A673 (cell line): Measurements from ENCODE around the gene C1orf21. TPM values are rescaled to one million over a fixed set of nuclear protein-coding genes. Genes with fewer than 3 reads are reported as not detected.

Experiments used
- BruUV-seq: library from RNA; stranded (reverse); fragments of 400-500 nt; replicated peaks from 2 replicates; lab custom pipeline; 2021; lab: Mats Ljungman, UMichigan
- CTCF ChIA-PET: fragments of 300-600 bp; sonication (Branson Sonifier 250); formaldehyde crosslinking; loops from one replicate; lab custom pipeline; 2022; ENCODE audit warnings: antibody characterized with exemption; lab: Charles Lee
- POLR2A ChIA-PET: fragments of 300-600 bp; sonication (Branson Sonifier 250); formaldehyde crosslinking; loops from one replicate; lab custom pipeline; 2022; ENCODE audit warnings: antibody characterized with exemption; ENCODE audit not compliant: low non-redundant PET; lab: Charles Lee
- DNase-seq: peaks from one replicate; pipeline ENCODE4 v3.0.0-alpha.2; 2015; ENCODE audit warnings: low spot score
- H3K27ac ChIP-seq: fragments of 200-600 bp; sonication (generic); 2 replicates; pipeline ENCODE4 v1.5.1; 2016; ENCODE audit warnings: mixed run types, low read depth, mild to moderate bottlenecking, mixed read lengths, antibody characterized with exemption, low read length; ENCODE audit not compliant: poor library complexity, severe bottlenecking
- H3K27me3 ChIP-seq: fragments of 200-600 bp; sonication (generic); replicated peaks from 2 replicates; pipeline ENCODE4 v1.6.1; 2017; ENCODE audit warnings: mixed run types, low read depth, mild to moderate bottlenecking, mixed read lengths, antibody characterized with exemption, low read length; ENCODE audit not compliant: insufficient read depth, poor library complexity
- H3K36me3 ChIP-seq: fragments of 200-600 bp; sonication (generic); 2 replicates; pipeline ENCODE4 v1.6.1; 2016; ENCODE audit warnings: mixed run types, mild to moderate bottlenecking, mixed read lengths, antibody characterized with exemption, low read length; ENCODE audit not compliant: insufficient read depth, poor library complexity, severe bottlenecking
- H3K4me1 ChIP-seq: fragments of 200-600 bp; sonication (generic); 2 replicates; pipeline ENCODE4 v1.6.1; 2017; ENCODE audit warnings: mixed run types, mild to moderate bottlenecking, mixed read lengths, antibody characterized with exemption, low read length; ENCODE audit not compliant: insufficient read depth, poor library complexity, severe bottlenecking
- H3K4me3 ChIP-seq: fragments of 200-600 bp; sonication (generic); 2 replicates; pipeline ENCODE4 v1.5.1; 2016; ENCODE audit warnings: low read depth, mixed run types, mild to moderate bottlenecking, mixed read lengths, low read length; ENCODE audit not compliant: poor library complexity, severe bottlenecking
- H3K9me3 ChIP-seq: fragments of 200-600 bp; sonication (generic); 2 replicates; pipeline ENCODE4 v1.6.1; 2016; ENCODE audit warnings: mixed run types, low read depth, mild to moderate bottlenecking, mixed read lengths, antibody characterized with exemption, low read length; ENCODE audit not compliant: poor library complexity, severe bottlenecking
- CTCF ChIP-seq: fragments of 300-800, 200-600 bp; sonication (generic); conservative IDR thresholded peaks from 2 replicates; pipeline ENCODE4 v1.5.1; 2017; ENCODE audit warnings: low read depth, mild to moderate bottlenecking, antibody characterized with exemption, low read length, moderate library complexity, mixed read lengths
- EZH2 ChIP-seq: fragments of 200-600 bp; sonication (generic); IDR thresholded peaks from 2 replicates; pipeline ENCODE4 v1.6.1; 2017; ENCODE audit warnings: borderline replicate concordance, low read depth, mild to moderate bottlenecking, mixed read lengths, antibody characterized with exemption, low read length; ENCODE audit not compliant: poor library complexity, severe bottlenecking
- intact Hi-C: fragments of 100-400 bp; cut with micrococcal nuclease; formaldehyde crosslinking; loops from one replicate; pipeline ENCODE4 v1.10.0; 2022; ENCODE audit not compliant: unreplicated experiment
- total RNA-seq: library from RNA; stranded (reverse); gene quantifications from 2 replicates; pipeline ENCODE4 v1.2.3, GENCODE V29; 2021

The C1orf21 gene
- total RNA-seq, 1 experiment from 2014 or later = 31.3 TPM

DNA sequence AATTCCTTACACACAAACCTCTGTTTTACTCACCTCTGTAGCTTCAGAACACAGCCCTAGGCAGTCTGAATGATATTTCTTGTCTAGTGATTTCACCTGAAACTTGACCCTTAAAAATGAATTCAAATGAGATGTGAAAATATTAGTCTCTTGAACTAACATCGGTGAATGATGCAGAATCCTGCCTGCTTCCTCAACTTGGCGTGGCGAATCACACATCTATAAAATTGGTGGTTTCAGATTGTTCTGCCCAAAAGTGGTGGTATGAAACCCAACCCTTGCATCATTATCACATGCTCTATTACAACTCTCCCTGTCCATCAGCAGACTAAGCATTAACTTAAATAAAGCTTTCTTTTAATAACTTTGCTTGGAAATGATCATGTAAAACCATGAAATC is 26.9 kb upstream of the C1orf21 start:
- H3K27ac ChIP-seq = no peak overlapping the region
- TF ChIP-seq CTCF (no peak), EZH2 (no peak)
- CTCF ChIA-PET = no interaction called here
- no peak for DNase-seq
- H3K27me3 ChIP-seq = no peaks in the 10 kb centered on the region
- POLR2A ChIA-PET = no interaction called here
- H3K36me3 ChIP-seq = no peaks in the 10 kb centered on the region
- H3K4me1 ChIP-seq = no peaks in the 10 kb centered on the region
- no peaks in the 10 kb centered on the region for H3K9me3 ChIP-seq
- H3K4me3 ChIP-seq = no peak overlapping the region
- BruUV-seq = no TSS peak
- intact Hi-C loops = loop anchor here (10.0 kb wide), 1 partner anchor 285 kb away; no protein-coding TSS in a partner anchor

GRCh38 chr1:184362876-184363275 is 24.0 kb upstream of the C1orf21 start:
- ChIA-PET CTCF (no interaction called here), POLR2A (no interaction called here)
- TF ChIP-seq CTCF (no peak), EZH2 (no peak)

GRCh38 chr1:184365699-184366098 is 21.1 kb upstream of the C1orf21 start:
- no peaks in the 10 kb centered on the region for H3K36me3 ChIP-seq
- intact Hi-C loops = no loop called here
- no peak overlapping the region for H3K27ac ChIP-seq
- ChIA-PET POLR2A (no interaction called here), CTCF (no interaction called here)
- no peak overlapping the region for H3K4me3 ChIP-seq
- DNase-seq = no peak
- H3K4me1 ChIP-seq = no peaks in the 10 kb centered on the region
- BruUV-seq = no TSS peak
- H3K9me3 ChIP-seq = no peaks in the 10 kb centered on the region
- no peak for TF ChIP-seq CTCF
- TF ChIP-seq EZH2 = no peak
- no peaks in the 10 kb centered on the region for H3K27me3 ChIP-seq

More at GRCh38 chr1:184362876-184363275, 24.0 kb upstream of the C1orf21 start:
- Histone ChIP-seq H3K27ac (no peak overlapping the region), H3K4me3 (no peak overlapping the region), H3K4me1 (no peaks in the 10 kb centered on the region), H3K9me3 (no peaks in the 10 kb centered on the region), H3K36me3 (no peaks in the 10 kb centered on the region), H3K27me3 (no peaks in the 10 kb centered on the region)
- no peak for DNase-seq
- intact Hi-C loops = no loop called here
- no TSS peak for BruUV-seq
